ENCODE measurements around the gene CRYL1. TPM values are rescaled to one million over a fixed set of nuclear protein-coding genes. Genes with fewer than 3 reads are reported as not detected.
A peak's percentile ranks its signal among the peaks of the same experiment; 100 is the strongest.

The CRYL1 gene
- total RNA-seq, 1 donor from 2014 or later, result 35.4 TPM

DNA sequence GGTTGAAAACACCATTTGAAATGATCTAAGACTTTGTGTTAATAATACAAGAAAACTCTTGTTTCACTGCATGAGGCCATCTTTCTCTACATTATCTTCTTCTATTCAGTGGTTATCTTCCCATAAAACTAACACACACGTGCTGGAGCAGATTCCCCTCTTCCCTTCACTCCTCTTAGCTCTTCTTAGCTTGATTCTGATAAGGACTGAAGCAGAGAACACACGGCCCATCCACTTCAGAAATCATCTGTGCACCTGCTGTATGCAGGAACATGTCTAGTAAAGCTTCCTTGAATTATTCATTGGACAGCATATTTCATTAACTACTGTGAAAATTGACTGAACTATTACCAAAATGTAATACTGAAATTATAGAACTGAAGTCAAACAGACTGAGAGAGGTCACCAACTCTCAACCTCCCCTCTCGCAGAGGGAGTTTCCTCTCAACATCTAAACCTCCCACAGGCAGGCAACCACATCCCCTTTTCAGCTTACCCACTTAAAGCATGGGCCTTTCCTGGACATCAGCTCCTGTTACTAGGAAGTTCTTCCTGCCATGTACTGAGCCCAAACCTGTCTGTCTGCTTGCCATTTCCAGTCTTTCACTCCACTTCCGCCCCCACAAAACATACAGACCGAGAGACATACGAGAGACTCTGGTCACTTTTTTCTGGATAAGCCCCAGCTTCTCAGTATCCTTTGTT lies 113.9 kb downstream of the CRYL1 start:
- TF ChIP-seq POLR2A (IDR thresholded peaks at IDR 0.05) (no peak), CTCF (IDR thresholded peaks at IDR 0.05) (no peak), POLR2AphosphoS5 (IDR thresholded peaks at IDR 0.05; ENCODE audit: insufficient read depth in 1 of 2, low read depth in 1 of 2) (no peak)
- intact Hi-C loops (cut with DNase I), result no loop called here
- Histone ChIP-seq H3K4me3 (no peak overlapping the region), H3K4me1 (peaks cover 15% of the 10 kb centered on the region), H3K9me3 (no peaks in the 10 kb centered on the region), H3K36me3 (no peaks in the 10 kb centered on the region), H3K27me3 (no peaks in the 10 kb centered on the region), H3K27ac (no peak overlapping the region)
- no peak for DNase-seq (ENCODE audit: extremely low spot score in 2 of 2)

DNA sequence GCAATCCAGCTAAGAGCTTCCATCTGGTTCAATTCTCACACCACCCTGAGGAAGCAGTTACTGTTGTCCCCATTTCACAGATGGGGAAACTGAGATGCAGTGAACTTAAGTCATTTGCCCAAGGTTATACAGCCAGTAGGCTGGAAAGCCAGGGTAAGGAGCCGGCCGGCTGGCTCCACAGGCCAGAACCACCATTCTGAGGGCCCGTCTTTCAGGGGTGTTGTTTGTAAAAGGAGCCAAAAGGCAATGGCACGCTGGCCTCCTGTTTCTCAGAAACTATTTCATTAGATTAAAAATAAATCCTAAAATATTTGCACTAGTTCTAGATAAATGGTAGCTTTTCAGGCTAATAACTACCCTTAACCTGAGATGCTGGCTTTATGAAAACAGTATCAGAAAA lies 114.9 kb downstream of the CRYL1 start:
- Histone ChIP-seq H3K4me3 (no peak overlapping the region), H3K27me3 (no peaks in the 10 kb centered on the region), H3K9me3 (no peaks in the 10 kb centered on the region), H3K36me3 (no peaks in the 10 kb centered on the region), H3K4me1 (peaks cover 15% of the 10 kb centered on the region), H3K27ac (no peak overlapping the region)
- no peak for TF ChIP-seq POLR2AphosphoS5 (IDR thresholded peaks at IDR 0.05; ENCODE audit: insufficient read depth in 1 of 2, low read depth in 1 of 2)
- no peak for TF ChIP-seq POLR2A (IDR thresholded peaks at IDR 0.05)
- no peak for TF ChIP-seq CTCF (IDR thresholded peaks at IDR 0.05)
- intact Hi-C loops (cut with DNase I), result no loop called here
- no peak for DNase-seq (ENCODE audit: extremely low spot score in 2 of 2)

DNA sequence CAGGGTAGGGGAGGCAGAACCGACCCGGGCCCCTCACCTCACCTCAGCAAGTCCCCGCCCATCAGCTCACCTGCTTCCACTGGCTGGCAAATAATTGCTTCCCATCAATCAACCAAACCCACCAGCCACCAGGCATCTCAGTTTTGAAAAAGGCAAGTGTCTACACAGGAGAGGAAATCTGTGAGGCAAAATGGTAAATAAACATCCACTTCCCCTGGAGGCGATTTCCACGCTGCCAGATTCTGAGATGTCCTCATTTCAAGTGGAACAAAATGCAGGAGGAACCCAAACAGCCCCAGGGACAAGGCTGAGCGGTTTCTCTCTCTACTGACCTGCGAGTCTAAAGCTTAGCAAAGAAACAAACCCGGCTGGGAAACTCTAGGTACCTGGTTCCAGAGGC lies 117.5 kb downstream of the CRYL1 start:
- TF ChIP-seq POLR2AphosphoS5 (IDR thresholded peaks at IDR 0.05; ENCODE audit: insufficient read depth in 1 of 2, low read depth in 1 of 2), result no peak
- TF ChIP-seq POLR2A (IDR thresholded peaks at IDR 0.05), result no peak
- no peak for TF ChIP-seq CTCF (IDR thresholded peaks at IDR 0.05)
- DNase-seq (ENCODE audit: extremely low spot score in 2 of 2), result peak in 1 of 2 donors; percentile 70
- H3K36me3 ChIP-seq, result peaks cover 0 to 6% of the 10 kb centered on the region in 2 donors
- no peaks in the 10 kb centered on the region for H3K9me3 ChIP-seq
- intact Hi-C loops (cut with DNase I), result no loop called here
- H3K27ac ChIP-seq, result no peak overlapping the region
- H3K4me3 ChIP-seq, result no peak overlapping the region
- H3K4me1 ChIP-seq, result peaks cover 8% of the 10 kb centered on the region
- H3K27me3 ChIP-seq, result no peaks in the 10 kb centered on the region

- no peak overlapping the region for H3K27ac ChIP-seq
- no peak overlapping the region for H3K4me3 ChIP-seq
- no peaks in the 10 kb centered on the region for H3K27me3 ChIP-seq
- H3K9me3 ChIP-seq, result no peaks in the 10 kb centered on the region
- peak in 1 of 2 donors; percentile 49 for DNase-seq (ENCODE audit: extremely low spot score in 2 of 2)
- H3K36me3 ChIP-seq, result peaks cover 0 to 6% of the 10 kb centered on the region in 2 donors
- peaks cover 8% of the 10 kb centered on the region for H3K4me1 ChIP-seq
- intact Hi-C loops (cut with DNase I), result no loop called here
- TF ChIP-seq CTCF (IDR thresholded peaks at IDR 0.05) (no peak), POLR2A (IDR thresholded peaks at IDR 0.05) (no peak), POLR2AphosphoS5 (IDR thresholded peaks at IDR 0.05; ENCODE audit: insufficient read depth in 1 of 2, low read depth in 1 of 2) (no peak)
These were observed 117.9 kb downstream of the CRYL1 start for GRCh38 chr13:20407759-20408158.

DNA sequence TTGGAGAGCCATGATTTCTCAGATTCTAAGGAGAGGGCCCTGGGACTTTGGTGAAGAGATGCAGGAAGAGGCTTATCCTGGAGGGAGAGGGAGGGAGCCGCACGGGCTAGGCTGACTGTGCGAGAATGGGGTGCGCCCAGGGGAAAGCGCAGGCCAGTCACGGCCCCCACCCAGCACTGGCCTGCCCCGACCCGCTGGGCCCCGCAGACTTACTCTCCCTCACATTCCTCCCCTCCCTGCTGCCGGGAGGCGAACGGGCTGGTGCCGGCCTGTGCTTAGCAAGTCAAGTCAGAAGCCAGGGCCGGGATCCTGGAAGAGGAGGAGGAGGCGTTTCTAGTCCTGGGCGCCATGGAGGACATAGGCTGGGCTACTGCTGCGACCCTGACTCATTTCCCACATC lies 120.0 kb downstream of the CRYL1 start:
- peak; percentile 80 to 90 for DNase-seq (ENCODE audit: extremely low spot score in 2 of 2)
- Histone ChIP-seq H3K27me3 (no peaks in the 10 kb centered on the region), H3K4me1 (peaks cover 16% of the 10 kb centered on the region), H3K36me3 (peaks cover 0 to 6% of the 10 kb centered on the region in 2 donors), H3K9me3 (no peaks in the 10 kb centered on the region), H3K4me3 (no peak overlapping the region), H3K27ac (no peak overlapping the region)
- TF ChIP-seq POLR2AphosphoS5 (IDR thresholded peaks at IDR 0.05; ENCODE audit: insufficient read depth in 1 of 2, low read depth in 1 of 2), result peak in 1 of 2 donors; percentile 17
- TF ChIP-seq POLR2A (IDR thresholded peaks at IDR 0.05), result no peak
- intact Hi-C loops (cut with DNase I), result no loop called here

Data from vagina (tissue), 2 donors.